SJSA1 (cell line): ENCODE measurements around the gene HIRA. TPM values are rescaled to one million over a fixed set of nuclear protein-coding genes. Genes with fewer than 3 reads are reported as not detected.

ENCODE experiments used
- DNase-seq, 2 experiments: peaks; one replicate each; pipeline ENCODE4 v3.0.0-alpha.2; 2015 to 2020; ENCODE audit warnings: low spot score in 2 of 2, low read depth in 1 of 2
- H3K27ac ChIP-seq: fragments of 250-450 bp; sonication (Bioruptor Pico); 2 replicates; pipeline ENCODE4 v1.5.1; 2020; ENCODE audit warnings: mild to moderate bottlenecking, moderate library complexity
- H3K27me3 ChIP-seq: fragments of 250-450 bp; sonication (Bioruptor Pico); replicated peaks from 2 replicates; pipeline ENCODE4 v1.5.1; 2020; ENCODE audit warnings: mild to moderate bottlenecking, moderate library complexity
- H3K36me3 ChIP-seq: fragments of 250-450 bp; sonication (Bioruptor Pico); 2 replicates; pipeline ENCODE4 v1.5.1; 2020; ENCODE audit warnings: mild to moderate bottlenecking
- H3K4me1 ChIP-seq: fragments of 250-450 bp; sonication (Bioruptor Pico); replicated peaks from 2 replicates; pipeline ENCODE4 v1.6.1; 2021; ENCODE audit warnings: mild to moderate bottlenecking
- H3K4me3 ChIP-seq: fragments of 250-450 bp; sonication (Bioruptor Pico); 2 replicates; pipeline ENCODE4 v1.5.1; 2020; ENCODE audit warnings: mild to moderate bottlenecking
- H3K9me3 ChIP-seq: fragments of 250-450 bp; sonication (Bioruptor Pico); replicated peaks from 2 replicates; pipeline ENCODE4 v1.5.1; 2020; ENCODE audit warnings: mild to moderate bottlenecking
- total RNA-seq: library from RNA; depleted of rRNA; stranded (reverse); fragments of >200 nt; shearing (Covaris generic); gene quantifications from 2 replicates; pipeline ENCODE4 v1.2.3, GENCODE V29; 2014; rRNA removed

HIRA gene
- total RNA-seq, 1 experiment from 2014 or later = 17.2 TPM

DNA sequence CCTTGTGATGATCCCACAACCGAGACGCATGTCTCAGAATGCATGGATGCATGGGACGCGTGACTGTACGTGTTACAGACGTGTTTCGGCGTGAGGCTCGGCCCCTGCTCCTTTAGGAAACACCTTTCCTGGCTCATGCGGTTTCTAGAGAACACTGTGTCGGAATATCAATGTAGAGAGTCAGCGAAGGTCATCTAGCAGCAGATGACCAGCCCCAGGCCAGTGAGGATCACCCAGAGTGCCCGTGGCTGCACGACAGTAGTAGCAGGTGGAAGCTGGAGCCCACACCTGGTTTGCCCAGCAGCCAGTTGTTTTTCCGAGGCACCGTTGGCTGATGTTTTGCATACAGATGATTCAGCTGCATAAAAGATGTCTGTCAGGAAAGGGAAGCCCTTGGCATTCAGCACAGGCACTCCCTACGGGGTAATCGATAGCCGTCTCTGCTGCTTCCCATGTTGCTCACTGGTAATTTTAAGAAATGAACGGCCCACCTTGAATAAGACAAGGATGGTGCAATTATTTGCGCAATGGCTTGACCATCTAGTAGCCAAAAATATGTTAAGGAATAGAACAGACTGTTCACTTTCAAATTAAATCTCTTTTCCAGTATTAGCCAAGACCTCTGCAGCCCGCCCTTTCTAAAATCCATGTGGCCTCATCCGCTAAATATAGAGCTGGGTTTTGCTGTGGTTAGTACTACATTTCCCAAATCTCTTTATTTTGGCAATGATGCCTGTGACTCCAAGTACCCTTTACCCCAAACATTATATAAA is 138.9 kb downstream of the HIRA start:
- Histone ChIP-seq H3K4me3 (peak overlapping the region; percentile 98), H3K27me3 (no peaks in the 10 kb centered on the region), H3K27ac (no peak overlapping the region; the same call in 1 of the 2 replicates), H3K4me1 (peaks cover 46% of the 10 kb centered on the region), H3K36me3 (peaks cover 13% of the 10 kb centered on the region), H3K9me3 (0 out of 2 replicates have a peak, but pooled peaks cover 3% of the 10 kb centered on the region)
- no peak for DNase-seq

- 0 out of 2 replicates have a peak, but pooled peaks cover 3% of the 10 kb centered on the region for H3K9me3 ChIP-seq
- H3K4me3 ChIP-seq = peak within 1 kb of the TSS; percentile 98
- peak; percentile 81 to 85 for DNase-seq
- peaks cover 54% of the 10 kb centered on the region for H3K4me1 ChIP-seq
- H3K27me3 ChIP-seq = no peaks in the 10 kb centered on the region
- peak within 1 kb of the TSS; percentile 64 for H3K27ac ChIP-seq
- peaks cover 13% of the 10 kb centered on the region for H3K36me3 ChIP-seq
These were observed 139.7 kb downstream of the HIRA start, which contains the start of gene CLTCL1 for GRCh38 chr22:19291580-19292457. Gene CLTCL1 (minus strand): TSS chr22:19291719. CDS start chr22:19291641, 78 bp downstream.

DNA sequence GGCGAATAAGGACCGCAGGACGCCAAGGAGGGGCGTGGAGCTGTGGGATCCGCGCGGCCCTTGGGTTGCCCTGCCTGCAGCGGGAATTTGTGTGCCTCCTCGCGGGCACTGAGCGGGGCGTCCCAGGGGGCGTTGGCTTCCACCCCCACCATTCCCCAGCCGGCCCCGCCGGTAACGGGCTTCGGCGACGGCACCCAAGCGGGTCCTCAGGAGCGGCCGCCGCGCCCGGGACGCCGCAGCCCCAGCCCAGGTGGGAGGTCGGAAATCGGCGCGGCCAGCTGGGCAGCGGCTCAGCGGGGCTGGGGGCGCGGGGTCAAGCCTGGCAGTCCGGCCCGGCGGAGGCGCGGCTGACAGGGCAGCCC is 140.3 kb downstream of the HIRA start:
- Histone ChIP-seq H3K4me1 (peaks cover 60% of the 10 kb centered on the region), H3K9me3 (0 out of 2 replicates have a peak, but pooled peaks cover 3% of the 10 kb centered on the region), H3K27me3 (no peaks in the 10 kb centered on the region), H3K36me3 (peaks cover 13% of the 10 kb centered on the region), H3K27ac (peak overlapping the region; percentile 64), H3K4me3 (peak overlapping the region; percentile 98)
- DNase-seq = peak; percentile 42 to 59

- Histone ChIP-seq H3K36me3 (peaks cover 15% of the 10 kb centered on the region), H3K27ac (peak overlapping the region; percentile 64), H3K27me3 (no peaks in the 10 kb centered on the region), H3K9me3 (0 out of 2 replicates have a peak, but pooled peaks cover 3% of the 10 kb centered on the region), H3K4me1 (peaks cover 66% of the 10 kb centered on the region), H3K4me3 (peak overlapping the region; percentile 98)
- peak in 1 of 2 experiments; percentile 44 for DNase-seq
These were observed 140.9 kb downstream of the HIRA start for GRCh38 chr22:19290400-19291217.

DNA sequence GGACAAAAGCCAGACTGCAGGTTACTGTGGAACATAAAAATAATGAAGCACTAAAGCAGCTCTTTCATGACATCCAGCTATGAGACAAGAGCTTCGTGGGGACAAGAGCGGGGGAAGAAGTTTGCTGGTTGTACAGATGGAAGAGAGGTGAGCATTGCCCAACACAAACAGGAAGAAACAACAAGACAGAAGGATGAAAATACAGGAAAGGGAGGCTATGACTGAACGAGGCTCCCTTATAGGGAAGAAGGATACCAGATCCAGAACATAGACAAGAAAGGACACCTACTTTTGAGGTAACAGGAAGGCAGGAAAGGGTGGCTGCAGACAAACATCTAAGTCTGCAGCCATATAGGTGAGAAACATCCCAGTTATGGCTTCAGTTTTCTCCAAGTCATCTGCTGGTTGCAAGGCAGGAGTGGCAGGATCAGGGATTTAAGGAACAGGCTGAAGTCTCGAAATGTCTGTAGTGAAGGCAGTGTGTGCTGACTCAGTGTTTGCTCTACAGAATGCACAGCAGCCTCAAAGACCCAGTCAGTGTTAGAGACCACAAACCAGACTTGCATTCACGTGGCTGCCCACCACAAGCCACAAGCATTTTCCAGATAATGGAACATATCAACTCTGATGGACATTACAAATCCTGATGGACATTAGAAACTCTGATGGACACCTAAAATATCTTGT is 141.9 kb downstream of the HIRA start:
- Histone ChIP-seq H3K27me3 (no peaks in the 10 kb centered on the region), H3K9me3 (0 out of 2 replicates have a peak, but pooled peaks cover 3% of the 10 kb centered on the region), H3K27ac (peak overlapping the region; percentile 64), H3K36me3 (peaks cover 18% of the 10 kb centered on the region), H3K4me3 (peak overlapping the region; percentile 98), H3K4me1 (peaks cover 76% of the 10 kb centered on the region)
- DNase-seq = peak; percentile 67 to 79

DNA sequence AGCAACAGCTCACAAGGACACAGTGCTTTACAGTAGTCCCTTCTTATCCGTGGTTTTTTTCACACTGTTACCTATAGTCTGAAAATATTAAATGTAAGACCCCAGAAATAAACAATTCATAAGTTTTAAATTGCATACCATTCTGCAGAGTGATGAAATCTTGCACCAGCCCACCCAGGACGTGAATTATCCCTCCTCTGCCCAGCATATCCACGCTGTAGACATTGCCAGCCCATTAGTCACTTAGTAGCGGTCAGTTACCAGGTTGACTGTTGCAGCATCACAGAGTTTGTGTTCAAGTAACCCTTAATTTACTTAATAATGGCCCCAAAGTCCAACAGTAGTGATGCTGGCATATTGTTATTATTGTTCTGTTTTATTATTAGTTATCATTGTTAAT is 143.6 kb downstream of the HIRA start:
- Histone ChIP-seq H3K36me3 (peaks cover 25% of the 10 kb centered on the region), H3K27me3 (no peaks in the 10 kb centered on the region), H3K4me3 (no peak overlapping the region), H3K27ac (peak overlapping the region; percentile 68), H3K9me3 (0 out of 2 replicates have a peak, but pooled peaks cover 3% of the 10 kb centered on the region), H3K4me1 (peaks cover 81% of the 10 kb centered on the region)
- peak; percentile 81 to 89 for DNase-seq

DNA sequence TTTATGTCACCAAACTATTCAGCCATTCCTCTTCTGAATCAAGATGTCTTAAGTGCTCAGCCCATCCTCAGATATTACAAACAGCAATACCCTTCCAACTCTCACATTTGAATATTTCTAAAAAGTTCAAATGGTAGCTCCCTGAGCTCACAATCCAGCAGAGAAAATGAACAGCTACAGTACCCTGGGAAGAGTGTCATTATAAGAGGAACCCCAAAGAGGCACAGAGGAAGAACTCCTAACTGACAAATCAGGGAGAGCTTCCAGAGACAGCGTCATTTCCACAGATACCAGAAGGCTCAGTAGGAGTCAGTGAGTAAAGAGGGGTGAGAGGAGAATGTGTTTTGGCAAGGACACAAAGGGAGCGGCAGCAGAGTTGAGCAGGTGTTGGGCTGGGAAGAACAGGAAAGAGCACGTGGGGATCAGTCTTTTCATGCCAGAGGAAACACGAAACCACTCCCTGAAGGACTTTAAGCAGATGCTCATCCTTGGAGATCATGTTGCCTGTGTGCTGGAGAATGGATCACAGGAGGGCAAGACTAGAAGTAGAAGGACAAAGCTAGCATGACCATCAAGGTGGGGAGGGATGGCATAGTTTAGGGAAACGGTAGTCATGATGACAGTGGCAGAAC is 144.3 kb downstream of the HIRA start:
- no peak for DNase-seq
- Histone ChIP-seq H3K36me3 (peaks cover 25% of the 10 kb centered on the region), H3K4me3 (no peak overlapping the region), H3K27ac (peak overlapping the region; percentile 68), H3K4me1 (peaks cover 77% of the 10 kb centered on the region), H3K9me3 (0 out of 2 replicates have a peak, but pooled peaks cover 3% of the 10 kb centered on the region), H3K27me3 (no peaks in the 10 kb centered on the region)

- DNase-seq = no peak
- H3K36me3 ChIP-seq = peaks cover 19% of the 10 kb centered on the region
- H3K9me3 ChIP-seq = no peaks in the 10 kb centered on the region
- peaks cover 68% of the 10 kb centered on the region for H3K4me1 ChIP-seq
- H3K4me3 ChIP-seq = no peak overlapping the region
- peak overlapping the region; percentile 15 for H3K27ac ChIP-seq
- no peaks in the 10 kb centered on the region for H3K27me3 ChIP-seq
These were observed 145.7 kb downstream of the HIRA start for GRCh38 chr22:19285831-19286230.

Other genes with a start within 250 kb of the HIRA start
- 7.3 and 17.1 TPM in 2 replicates for gene CLTCL1, start 140.0 kb downstream of the HIRA start, total RNA-seq
- 54.3 and 65.2 TPM in 2 replicates for gene MRPL40, start 812 bp upstream of the HIRA start, total RNA-seq
- gene C22orf39, start 16.0 kb upstream of the HIRA start, total RNA-seq = 42.7 and 43.2 TPM in 2 replicates
- 128 and 158 TPM in 2 replicates for gene UFD1, start 47.5 kb upstream of the HIRA start, total RNA-seq
- gene CDC45, start 48.2 kb upstream of the HIRA start, total RNA-seq = 59.6 and 72.5 TPM in 2 replicates
- not detected in 2 replicates for gene CLDN5, start 92.7 kb upstream of the HIRA start, total RNA-seq